ENCODE measurements around the gene ENOX1.

ENOX1 gene

DNA sequence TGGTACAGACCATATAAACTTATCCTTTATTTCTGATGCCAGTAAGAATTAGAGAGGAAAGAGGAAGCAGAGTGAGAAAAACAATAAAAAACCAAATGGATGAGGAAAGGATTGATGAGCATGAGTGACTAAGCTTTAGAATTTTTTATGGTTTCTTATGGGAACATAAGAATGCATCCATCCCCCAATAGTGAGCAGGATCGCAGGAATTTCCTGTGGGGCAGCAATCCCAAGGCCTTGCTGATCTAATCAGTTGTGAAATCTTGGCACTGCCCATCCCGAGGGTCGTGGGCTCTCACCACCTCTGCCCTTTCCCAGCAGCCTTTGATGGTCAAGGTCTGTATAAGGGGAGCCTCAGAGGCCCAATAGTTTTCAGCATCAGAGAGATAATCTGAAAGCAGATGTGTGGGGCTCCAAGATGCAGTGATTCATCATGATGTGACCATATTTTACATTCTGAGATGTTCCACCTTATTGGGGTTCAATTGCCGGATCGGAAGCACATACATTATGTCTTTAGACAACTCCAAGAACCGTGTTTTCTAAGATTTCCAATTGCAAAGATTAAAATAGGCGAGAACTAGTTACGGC is 541.3 kb downstream of the ENOX1 start:
- DNase-seq (ENCODE audit: low spot score) = peak; percentile 49

DNA sequence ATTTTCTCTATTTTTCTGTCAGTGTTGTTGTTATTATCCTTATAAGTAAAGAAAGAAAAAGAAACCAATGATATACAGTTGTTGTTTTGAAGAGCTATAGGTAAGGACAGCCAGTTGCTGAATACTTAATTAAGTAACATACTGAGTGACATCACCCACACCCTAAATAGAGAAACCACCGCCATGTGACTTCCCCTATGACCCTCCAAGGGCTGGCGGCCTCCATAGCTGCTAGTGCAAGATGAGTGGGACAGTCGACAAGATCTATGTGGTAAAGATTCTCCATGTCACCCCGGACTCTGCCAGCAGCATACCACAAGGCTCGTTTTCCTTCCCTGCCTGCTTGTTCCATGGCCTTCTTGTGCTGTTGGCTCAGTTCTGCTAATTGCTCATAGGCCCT is 542.3 kb downstream of the ENOX1 start:
- no peak for DNase-seq (ENCODE audit: low spot score)

DNA sequence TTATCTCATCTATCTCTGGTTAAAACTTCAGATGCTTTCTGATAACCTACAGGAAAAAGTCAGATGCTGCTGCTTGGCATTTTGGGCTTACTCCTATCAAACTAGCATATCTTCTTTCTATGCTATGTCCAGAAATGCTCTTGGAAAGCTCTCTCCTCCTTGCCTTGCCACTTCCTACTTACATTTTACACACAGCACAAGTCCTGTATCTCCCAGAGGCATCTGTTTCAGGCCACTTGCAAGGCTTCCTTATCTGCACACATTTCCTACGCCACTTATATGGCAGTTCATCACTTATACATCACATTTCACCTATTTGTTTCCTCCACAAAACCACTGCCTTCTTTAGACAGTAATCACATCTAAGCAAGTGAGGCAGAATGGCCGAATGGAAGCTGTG is 543.1 kb downstream of the ENOX1 start:
- DNase-seq (ENCODE audit: low spot score) = no peak

DNA sequence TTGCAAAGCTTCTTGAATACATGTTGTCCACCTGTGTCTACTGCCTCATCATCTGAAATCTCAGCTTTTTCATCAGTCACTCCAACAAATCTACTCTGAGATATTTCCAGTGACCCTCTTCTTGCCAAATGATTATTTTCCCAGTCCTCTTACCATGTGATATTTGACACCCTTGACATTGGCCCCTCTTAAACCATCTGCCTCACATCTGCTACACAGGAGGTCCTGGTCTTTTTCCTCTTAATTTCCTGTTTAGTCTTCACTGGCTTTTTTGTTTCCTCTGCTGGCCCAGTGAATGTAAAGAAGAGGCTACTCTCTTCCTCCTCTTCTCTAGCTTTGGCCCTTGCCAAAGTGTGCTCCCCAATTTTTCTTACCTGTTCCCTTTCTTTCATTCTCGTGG is 544.7 kb downstream of the ENOX1 start:
- no peak for DNase-seq (ENCODE audit: low spot score)

DNA sequence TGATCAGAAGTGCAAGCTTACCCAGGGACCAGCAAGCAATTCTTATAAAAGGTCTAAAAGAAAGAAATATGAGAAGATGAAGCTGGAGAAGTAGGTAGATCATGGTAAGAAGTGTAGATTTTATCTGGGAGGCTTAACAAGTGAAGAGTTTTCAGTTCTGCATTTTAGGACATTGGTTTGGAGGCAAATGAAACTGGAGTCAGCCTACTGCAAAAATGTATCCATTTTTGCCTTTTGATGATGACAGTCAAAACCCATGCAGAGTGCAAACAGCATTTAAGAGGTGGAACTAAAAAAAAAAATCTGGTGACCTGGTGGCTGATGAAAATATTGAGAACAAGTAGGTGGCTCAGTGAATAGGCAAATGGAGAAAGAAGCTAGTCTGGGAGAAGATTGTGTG is 546.5 kb downstream of the ENOX1 start:
- DNase-seq (ENCODE audit: low spot score) = no peak

DNA sequence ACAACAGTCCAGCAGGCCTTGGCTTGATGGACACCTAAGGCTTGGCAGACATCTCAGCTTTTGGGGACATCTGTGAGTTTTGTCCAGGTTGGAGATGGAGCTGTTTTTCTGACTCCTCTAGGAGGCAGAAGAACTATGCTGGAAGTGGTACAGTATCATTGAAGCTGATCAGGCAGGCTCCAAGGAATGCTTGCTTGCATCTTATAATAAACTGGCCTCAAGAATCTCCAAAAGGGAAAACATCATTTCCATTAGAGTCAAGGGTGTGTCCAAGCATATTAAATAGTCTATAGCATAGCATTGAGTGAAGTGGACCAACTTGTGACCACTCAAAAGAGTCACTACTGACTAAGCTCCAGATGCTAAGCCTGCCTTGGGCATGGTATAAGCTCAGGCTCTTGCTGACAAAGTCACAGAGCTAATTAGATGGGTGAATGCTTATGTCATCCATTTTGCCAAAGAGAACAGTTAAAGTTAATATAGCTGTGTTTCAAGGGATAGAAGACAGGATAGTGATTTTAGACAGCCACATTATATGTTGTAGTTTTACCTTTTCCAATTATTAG is 547.4 kb downstream of the ENOX1 start:
- no peak for DNase-seq (ENCODE audit: low spot score)

DNA sequence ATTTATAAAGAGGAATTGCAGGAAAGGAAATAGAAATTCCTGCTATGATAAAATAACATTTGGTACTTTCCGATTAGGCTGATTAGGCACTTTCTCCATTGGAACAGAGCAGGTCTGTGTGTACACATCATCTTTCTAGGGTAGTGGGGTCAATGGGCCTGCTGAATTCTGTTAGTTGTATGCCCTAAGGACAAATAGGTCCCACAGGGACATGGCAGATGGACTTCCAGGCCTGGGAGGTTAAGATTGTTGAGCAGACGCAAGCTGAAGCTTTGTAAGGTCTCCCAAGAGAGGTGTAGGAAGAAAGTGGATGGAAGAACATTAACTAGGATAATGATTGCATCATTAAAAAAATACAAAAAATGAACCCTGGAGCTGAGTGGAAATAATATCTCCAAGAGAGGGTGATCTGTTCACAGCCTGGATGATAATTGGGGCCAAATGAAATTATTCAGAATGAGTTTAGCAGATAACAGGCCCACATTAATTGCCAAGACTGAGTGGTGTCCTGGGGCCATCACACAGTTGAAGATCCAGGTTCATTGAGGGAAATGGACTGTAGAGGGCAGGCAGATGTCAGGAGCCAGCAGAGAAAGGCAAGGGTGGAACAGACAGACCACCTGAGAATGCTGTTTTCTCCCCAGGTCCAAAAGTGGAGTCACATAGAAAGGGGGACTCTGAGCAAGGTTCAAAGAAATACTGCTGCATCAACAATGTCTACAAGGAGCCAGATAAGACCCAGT is 548.3 kb downstream of the ENOX1 start:
- DNase-seq (ENCODE audit: low spot score) = no peak

DNA sequence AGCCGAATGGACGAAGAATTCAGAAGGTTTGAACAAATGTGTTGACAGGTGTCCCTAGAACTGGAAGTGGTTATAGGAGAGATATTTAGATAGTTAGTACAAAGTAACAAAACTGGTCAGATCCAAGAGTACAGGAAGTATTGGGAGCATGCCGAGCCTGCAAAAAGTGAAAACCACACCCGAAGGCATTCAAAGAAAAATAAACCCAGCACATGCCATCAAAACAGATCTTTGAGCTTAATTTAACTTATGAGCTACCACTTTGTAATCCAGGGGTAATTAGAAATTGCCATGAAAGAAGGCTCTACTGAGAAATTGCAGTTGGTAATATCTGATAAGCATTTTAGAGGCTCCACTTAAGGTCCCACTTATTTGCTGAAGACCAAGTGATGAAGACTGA is 549.2 kb downstream of the ENOX1 start:
- no peak for DNase-seq (ENCODE audit: low spot score)

DNA sequence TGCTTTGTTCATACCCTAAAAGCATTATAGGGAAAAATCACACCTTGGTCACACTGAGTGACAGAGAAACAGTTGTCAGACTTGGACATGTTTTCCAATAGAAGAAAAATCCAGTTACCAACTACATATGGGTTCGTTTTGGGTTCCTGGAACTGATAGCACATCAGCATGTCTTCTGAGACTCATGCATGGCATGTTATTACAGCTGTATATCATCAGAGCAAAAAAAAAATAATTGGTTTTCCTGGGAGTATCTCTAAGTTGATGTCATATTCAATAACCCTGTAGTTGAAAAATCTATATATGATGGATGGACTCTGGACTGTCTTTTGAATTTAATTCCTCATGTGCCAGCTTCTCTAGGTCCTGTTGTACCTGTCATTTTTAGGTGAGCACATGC is 551.7 kb downstream of the ENOX1 start:
- no peak for DNase-seq (ENCODE audit: low spot score)

DNA sequence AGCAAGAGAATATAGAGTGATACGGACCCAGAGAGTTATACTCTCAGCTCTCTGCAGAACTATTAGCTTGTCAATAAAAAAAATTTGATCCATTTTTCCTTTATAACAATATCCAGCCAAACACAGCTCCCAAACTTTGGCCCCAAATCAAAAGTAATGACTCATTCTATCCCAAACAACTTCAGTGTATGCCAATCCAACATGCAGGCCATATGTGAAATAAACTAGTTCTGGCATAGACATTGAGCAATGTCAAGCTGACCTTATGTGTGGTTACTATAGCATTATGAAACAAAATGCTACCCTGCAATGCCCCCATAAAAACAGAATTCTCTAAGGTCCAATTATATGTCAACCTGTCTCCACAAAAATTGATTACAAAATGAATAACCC is 553.9 kb downstream of the ENOX1 start:
- no peak for DNase-seq (ENCODE audit: low spot score)

DNA sequence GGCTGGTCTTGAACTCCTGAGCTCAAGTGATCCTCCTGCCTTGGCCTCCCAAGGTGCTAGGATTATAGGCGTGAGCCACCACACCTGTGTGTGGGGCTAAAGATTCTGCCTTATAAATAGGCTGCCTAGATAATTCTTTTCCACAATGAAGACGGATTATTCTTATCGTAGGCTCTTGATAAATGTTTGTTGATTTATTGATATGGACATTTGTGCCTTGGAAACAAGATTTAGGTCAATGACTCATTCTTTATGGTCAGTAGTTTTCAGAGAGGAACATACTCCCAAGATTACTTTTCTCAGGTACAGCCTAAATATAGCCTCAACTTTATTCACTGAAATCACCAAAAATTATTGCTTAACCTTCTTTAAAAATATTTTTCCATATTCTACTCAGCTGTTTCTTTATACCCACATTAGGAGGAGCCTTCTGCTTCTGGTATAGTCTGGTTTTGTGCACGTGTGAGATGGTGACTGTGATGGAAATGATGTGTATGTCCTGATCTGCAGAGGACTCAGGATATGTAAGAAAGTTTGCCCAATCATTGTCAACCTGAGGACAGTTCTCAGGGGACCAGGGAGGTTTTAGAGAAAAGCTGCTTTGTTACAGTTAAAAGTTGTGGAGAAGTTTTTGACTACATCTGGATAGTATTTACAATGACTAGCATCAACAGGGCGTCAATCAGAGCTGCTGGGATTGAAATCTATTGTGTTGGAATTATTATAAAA is 554.5 kb downstream of the ENOX1 start:
- DNase-seq (ENCODE audit: low spot score) = no peak

DNA sequence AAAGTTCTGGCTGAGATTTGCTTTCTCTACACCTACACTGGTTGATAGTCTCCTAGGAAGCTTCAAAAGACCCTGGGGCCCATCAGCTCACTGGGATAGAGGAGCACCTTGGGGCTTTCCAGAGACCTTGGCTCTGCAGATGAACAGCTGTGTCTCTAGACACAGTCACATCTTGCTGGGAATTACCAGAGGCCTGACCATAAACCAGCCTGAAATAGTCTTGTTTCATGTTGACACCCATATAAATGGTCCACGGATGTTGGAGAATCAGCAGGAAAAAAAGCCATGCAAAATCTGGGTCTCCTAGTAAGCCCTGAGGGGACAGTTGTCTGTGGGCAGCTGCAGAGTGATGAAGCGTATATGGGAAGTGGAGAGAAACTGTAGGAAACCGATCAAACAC is 555.8 kb downstream of the ENOX1 start:
- no peak for DNase-seq (ENCODE audit: low spot score)

DNA sequence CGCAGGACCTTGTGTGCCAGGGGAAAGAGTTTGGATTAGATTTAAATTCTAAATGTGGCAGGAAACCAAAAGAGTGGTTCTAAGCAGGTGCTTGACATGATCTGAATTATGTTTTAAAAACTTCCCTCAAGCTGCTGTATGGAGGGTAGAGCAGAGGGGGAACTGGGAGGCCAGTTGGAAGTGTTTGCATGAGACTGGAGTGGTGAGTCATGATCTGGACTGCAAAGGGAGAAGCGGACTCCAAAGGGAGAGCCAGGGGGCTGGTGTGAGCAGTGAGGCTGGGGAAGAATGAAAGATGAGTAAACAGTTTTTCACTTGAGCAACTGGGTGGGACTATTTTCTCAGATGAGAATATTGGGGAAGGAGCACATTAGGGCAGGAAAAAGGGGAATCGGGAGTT is 557.3 kb downstream of the ENOX1 start:
- DNase-seq (ENCODE audit: low spot score) = peak; percentile 49

DNA sequence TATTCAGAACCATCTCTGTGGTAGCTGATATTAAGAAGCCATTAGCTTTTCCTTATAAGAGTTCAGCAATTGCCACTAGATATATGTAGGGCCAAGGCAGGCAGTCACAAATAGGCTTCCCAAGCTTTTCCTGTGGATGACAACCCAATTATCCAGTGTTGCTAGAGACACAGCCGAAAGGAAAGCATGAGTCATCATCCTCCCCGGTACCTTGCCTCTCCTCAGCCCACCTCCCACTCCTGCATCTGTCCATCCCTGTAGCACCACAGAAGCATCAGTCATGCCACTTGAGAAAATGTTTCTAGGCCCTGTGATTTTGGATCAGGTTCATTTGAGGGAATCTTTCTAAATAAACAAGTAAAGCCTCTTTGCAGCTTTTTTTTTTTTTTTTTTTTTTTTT is 559.1 kb downstream of the ENOX1 start:
- no peak for DNase-seq (ENCODE audit: low spot score)

DNA sequence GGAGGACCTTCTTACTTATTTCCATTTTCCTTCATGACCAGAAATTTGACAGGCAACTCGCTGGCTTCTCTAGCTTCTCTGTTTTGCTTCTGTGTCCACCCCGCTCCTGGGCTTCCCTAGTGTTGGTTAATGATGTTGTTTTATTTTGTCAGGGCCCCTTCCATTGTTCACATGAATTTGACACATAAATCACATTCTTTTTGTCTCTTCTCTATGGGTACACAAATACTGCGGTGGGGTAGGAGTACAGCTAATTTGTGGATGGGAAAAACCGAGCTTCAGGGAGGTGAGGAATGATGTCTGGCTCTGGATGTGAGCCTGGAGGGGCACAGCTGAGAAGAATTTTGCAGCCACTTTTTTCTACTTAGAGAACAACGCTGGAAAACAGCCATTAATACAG is 563.6 kb downstream of the ENOX1 start:
- no peak for DNase-seq (ENCODE audit: low spot score)

DNA sequence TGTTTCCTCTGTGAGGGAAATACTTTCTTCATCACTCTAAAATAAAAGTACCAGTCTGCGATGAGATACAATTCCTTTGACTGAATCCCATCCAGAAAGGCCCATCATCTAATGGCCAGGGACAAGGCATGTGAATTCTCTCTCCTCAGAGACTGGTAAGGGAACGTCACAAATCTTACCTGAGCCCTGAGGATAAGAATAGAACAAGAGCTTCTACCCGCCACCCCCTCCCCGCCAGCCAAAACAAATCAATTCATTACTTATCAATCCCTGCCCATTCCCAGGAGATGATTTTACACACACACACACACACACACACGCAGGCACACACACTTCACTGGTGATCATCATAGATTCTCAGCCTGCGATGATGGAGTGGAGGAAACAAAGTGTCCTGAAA is 564.7 kb downstream of the ENOX1 start:
- DNase-seq (ENCODE audit: low spot score) = no peak

DNA sequence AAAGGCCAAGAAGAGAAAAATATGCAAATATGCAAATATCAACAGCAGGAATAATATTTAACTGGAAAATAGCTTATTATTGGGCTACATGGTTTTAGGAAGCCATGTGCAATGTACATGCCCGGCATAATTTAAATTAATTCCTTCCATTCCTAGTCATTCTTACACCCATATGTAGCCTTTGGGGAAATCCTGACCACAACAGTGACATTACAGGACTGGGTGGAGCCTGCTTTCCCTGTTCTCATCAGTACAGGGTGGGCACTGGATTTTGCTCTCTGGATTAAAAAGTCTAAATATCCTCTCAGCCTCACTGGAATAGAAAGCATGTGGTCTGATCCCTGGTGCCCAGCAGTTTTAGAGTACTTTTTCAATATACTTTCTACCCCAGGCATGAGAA is 565.2 kb downstream of the ENOX1 start:
- no peak for DNase-seq (ENCODE audit: low spot score)

DNA sequence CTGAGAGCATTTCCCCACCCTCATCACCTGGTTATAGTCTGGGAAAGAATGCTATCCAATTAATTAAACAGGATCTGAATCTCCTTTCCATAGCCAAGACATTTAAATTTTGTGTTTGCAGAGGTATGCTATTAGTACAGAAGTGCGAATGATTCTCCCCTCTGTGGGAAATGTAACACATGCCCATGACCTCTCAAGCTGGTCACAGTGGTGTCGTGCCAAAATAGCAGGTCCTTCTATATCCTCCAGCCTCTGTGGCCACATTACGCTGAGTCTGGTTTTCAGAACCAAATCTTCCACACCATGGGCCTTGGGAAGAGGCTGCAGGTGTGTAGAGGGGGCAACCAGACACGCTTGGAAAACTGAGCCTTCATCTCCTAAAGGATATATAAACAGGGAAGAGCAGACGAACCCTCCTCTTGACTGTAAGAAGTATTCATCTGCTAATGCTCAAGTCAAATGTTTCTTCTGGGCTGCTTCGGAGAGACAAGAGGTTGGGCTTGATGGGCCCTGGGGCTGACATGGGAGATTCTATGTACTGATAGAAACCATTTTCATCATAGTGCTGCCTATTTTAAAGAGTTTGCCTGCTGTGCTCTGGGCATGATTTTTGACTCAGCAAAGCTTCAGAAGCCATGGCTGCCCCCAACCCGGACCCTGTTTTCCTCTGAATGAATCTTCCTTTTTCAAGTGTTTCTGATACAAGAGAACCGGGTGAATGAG is 565.7 kb downstream of the ENOX1 start:
- DNase-seq (ENCODE audit: low spot score) = no peak

DNA sequence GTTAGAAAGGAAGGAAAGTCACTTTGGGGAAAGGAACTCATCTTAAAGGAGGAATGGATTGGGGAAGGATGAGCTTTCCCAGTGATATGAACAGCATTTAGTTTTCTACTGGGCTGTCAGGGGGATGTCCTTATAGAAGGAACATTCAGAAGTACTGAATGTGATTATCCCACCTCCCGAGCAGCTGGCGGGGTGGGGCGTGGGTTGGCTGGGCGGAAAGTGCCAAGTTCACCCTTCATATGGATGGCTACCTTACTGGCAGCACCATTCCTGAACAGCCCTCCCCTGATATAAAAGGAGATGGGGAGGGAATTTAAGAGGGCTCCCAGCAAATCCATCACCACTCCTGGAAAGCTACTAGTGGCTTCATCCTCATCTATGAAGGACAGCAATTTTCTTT is 572.6 kb downstream of the ENOX1 start:
- DNase-seq (ENCODE audit: low spot score) = no peak

DNA sequence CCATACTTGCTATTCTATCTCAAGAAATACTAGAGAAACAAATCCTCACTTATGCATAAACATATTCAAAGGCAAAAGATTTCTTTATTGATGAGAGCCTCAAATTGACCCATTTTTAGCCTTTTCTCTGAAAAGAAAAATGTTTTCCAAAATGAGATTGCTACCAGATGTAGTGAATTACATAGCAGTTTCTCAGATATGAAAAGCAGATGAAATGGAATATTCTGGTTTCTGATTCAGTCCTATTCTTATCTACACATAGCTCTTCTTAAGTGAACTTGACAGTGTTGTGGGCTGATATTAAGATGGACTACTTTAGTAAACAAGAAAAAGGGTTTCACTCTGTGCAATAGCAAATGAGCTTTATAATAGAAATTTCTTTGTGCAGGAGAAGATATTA is 579.9 kb downstream of the ENOX1 start:
- no peak for DNase-seq (ENCODE audit: low spot score)

DNA sequence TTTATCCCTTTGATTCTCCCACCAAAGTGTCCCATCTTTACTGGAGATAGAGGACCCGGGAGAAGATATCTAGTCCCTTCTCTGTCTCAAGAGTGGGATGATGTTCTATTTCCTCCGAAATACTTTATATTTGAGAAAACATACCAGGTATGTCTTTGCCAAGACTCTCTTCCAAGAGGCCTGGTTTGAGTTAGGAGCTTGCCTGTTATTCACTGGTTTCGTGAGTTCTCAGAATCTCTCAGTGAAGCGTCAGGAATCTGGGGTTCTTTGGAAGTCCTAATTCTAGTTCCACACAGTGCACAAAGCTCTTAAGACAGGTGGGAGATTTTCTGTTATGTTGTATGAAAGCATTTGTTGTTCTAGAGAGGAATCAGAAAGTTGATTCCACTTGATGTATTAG is 581.4 kb downstream of the ENOX1 start:
- DNase-seq (ENCODE audit: low spot score) = no peak

DNA sequence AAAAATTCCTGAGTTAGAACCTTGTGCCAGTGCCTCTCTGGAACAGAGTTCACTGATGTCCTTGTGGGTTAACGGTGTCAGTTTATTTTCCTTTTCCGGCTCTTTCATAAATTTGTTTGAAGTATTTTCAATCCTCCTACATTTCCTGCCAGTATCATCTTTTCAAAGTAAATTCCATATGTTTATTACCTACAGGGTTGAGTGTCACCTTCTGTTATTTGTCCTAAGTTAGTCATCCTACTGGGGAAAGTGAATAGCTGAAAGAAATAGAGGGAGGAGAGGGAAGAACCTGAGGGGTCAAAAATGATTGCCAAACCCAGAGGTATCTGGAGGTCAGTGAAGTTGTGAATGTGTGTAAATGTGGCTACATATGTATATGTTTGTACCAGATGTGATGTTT is 582.2 kb downstream of the ENOX1 start:
- no peak for DNase-seq (ENCODE audit: low spot score)

DNA sequence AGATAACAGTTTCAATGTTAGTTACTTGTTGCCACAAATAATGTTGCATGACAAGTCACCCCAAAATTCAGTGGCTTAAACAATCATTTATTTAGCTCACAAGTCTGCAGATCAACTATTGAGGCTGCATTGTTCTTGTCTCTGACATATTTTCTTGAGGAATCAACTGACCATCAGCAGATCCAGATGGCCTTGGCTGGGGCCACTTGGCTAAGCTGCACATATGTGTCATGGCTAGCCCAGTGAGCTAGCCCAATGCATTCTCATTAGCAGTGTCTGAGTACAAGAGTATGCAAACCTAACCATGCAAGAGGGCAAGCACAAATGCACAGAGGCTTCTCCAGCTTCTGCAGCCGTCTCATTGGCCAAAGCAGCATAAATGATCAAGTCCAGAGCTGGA is 583.0 kb downstream of the ENOX1 start:
- no peak for DNase-seq (ENCODE audit: low spot score)
